ENCODE measurements around the gene AGBL4. TPM values are rescaled to one million over a fixed set of nuclear protein-coding genes. Genes with fewer than 3 reads are reported as not detected.

AGBL4 gene
- total RNA-seq, 1 experiment from 2014 or later: not detected

- Histone ChIP-seq H3K9me2 (ENCODE audit: insufficient read depth) (no peaks in the 10 kb centered on the region), H3K9me3 (ENCODE audit: control insufficient read depth in 1 of 2, insufficient read depth in 1 of 2, low read depth in 1 of 2, low read length in 2 of 2) (no peaks in the 10 kb centered on the region), H3K36me3 (ENCODE audit: control insufficient read depth in 1 of 2, insufficient read depth in 2 of 2, low read length in 2 of 2) (no peaks in the 10 kb centered on the region), H3K27ac (ENCODE audit: low read depth, low read length) (no peak overlapping the region), H3K9ac (ENCODE audit: low read length) (no peak overlapping the region), H3K4me2 (ENCODE audit: low read length) (no peak overlapping the region), H3K79me2 (ENCODE audit: insufficient read depth, low read length) (no peaks in the 10 kb centered on the region), H2AFZ (ENCODE audit: low read depth, low read length, poor library complexity, severe bottlenecking) (no peak overlapping the region), H3K27me3 (ENCODE audit: insufficient read depth, low read length) (peaks cover 2% of the 10 kb centered on the region; the same call in 1 of the 2 replicates), H4K20me1 (ENCODE audit: insufficient read depth) (no peaks in the 10 kb centered on the region), H3K4me1 (ENCODE audit: control insufficient read depth in 1 of 2, insufficient read depth in 2 of 2, low read length in 2 of 2) (no peaks in the 10 kb centered on the region), H3K4me3 (replicated peaks in 1 of 2; ENCODE audit: low read depth in 1 of 2, low read length in 2 of 2) (no peak overlapping the region)
- no TSS peak for BruUV-seq (replicated peaks)
- DNase-seq (ENCODE audit: low read depth, low spot score) (no peak), ATAC-seq (no peak)
- ChIA-PET RAD21 (ENCODE audit: low non-redundant PET in 1 of 2, low total read pairs in 2 of 2, uncharacterized antibody in 2 of 2, unreplicated experiment in 2 of 2) (no interaction called here), CTCF (no interaction called here), POLR2A (no interaction called here)
- intact Hi-C loops (cut with micrococcal nuclease): no loop called here
- TF ChIP-seq FOSL1 (IDR thresholded peaks at IDR 0.05; ENCODE audit: low read depth) (no peak), POLR2AphosphoS5 (IDR thresholded peaks at IDR 0.05; ENCODE audit: low read depth, low read length) (no peak), TCF7L2 (IDR thresholded peaks at IDR 0.05; ENCODE audit: borderline replicate concordance, extremely low read depth, insufficient read depth, insufficient read length) (no peak), RAD21 (IDR thresholded peaks at IDR 0.05; ENCODE audit: low read depth) (no peak), ZFX (IDR thresholded peaks at IDR 0.05) (no peak), EZH2phosphoT487 (IDR thresholded peaks at IDR 0.05; ENCODE audit: borderline replicate concordance) (no peak), SP1 (IDR thresholded peaks at IDR 0.05; ENCODE audit: low read depth) (no peak), SRF (IDR thresholded peaks at IDR 0.05; ENCODE audit: low read depth) (no peak), EGR1 (IDR thresholded peaks at IDR 0.05; ENCODE audit: low read depth) (no peak), POLR2A (IDR thresholded peaks at IDR 0.05; ENCODE audit: borderline replicate concordance, extremely low read depth, insufficient read depth, insufficient read length) (no peak), ZNF274 (IDR thresholded peaks at IDR 0.05; ENCODE audit: low read depth, low read length) (no peak), CEBPB (IDR thresholded peaks at IDR 0.05; ENCODE audit: low read depth) (no peak), CTCF (IDR thresholded peaks at IDR 0.05 in 2 of 3, conservative IDR thresholded peaks at IDR 0.05 in 1 of 3; ENCODE audit: borderline replicate concordance in 1 of 3, insufficient read depth in 1 of 3, low read depth in 2 of 3, low read length in 2 of 3) (no peak), ELF1 (IDR thresholded peaks at IDR 0.05; ENCODE audit: borderline replicate concordance, low read depth) (no peak), REST (IDR thresholded peaks at IDR 0.05; ENCODE audit: low read depth) (no peak), ZBTB33 (IDR thresholded peaks at IDR 0.05; ENCODE audit: extremely low read depth, insufficient replicate concordance, low read length) (no peak), ATF3 (IDR thresholded peaks at IDR 0.05) (no peak), EZH2 (IDR thresholded peaks at IDR 0.05) (no peak), MAX (IDR thresholded peaks at IDR 0.05) (no peak), JUND (IDR thresholded peaks at IDR 0.05) (no peak)
Measured at GRCh38 chr1:48761986-48762385, 1261.8 kb downstream of the AGBL4 start.

Measured in HCT116 (cell line).